GM12878 (cell line): ENCODE measurements around the gene RGS1. TPM values are rescaled to one million over a fixed set of nuclear protein-coding genes. Genes with fewer than 3 reads are reported as not detected.

Experiments used
- ATAC-seq: fragments of 200-7000 bp; cut with Tn5 transposase; 3 replicates; pipeline ENCODE4 v1.9.1; 2020; ENCODE audit warnings: mild to moderate bottlenecking, moderate library complexity
- BruUV-seq: library from RNA; stranded (reverse); fragments of 400-500 nt; replicated peaks from 2 replicates; lab custom pipeline; 2021; lab: Mats Ljungman, UMichigan
- CTCF ChIA-PET: fragments of 300-600 bp; sonication (Branson Sonifier 250); formaldehyde crosslinking; extraction: SDS; loops from one replicate; lab custom pipeline; 2021; ENCODE audit warnings: inconsistent platforms; lab: Yijun Ruan, JAX
- POLR2A ChIA-PET: fragments of 350-600 bp; formaldehyde crosslinking; extraction: SDS; loops from one replicate; lab custom pipeline; 2021; ENCODE audit warnings: inconsistent platforms; lab: Charles Lee
- RAD21 ChIA-PET: fragments of 300-600 bp; sonication (Branson Sonifier 250); formaldehyde crosslinking; loops from one replicate; lab custom pipeline; 2023; ENCODE audit warnings: antibody characterized with exemption; ENCODE audit not compliant: unreplicated experiment; lab: Charles Lee
- SMC1A ChIA-PET: fragments of 300-600 bp; sonication (Branson Sonifier 250); formaldehyde crosslinking; loops from one replicate; lab custom pipeline; 2023; ENCODE audit not compliant: unreplicated experiment, uncharacterized antibody; lab: Charles Lee
- DNase-seq: peaks from one replicate; pipeline ENCODE4 v3.0.0-alpha.2; 2011; ENCODE audit warnings: low read depth, low spot score
- FAIRE-seq: peaks from 3 replicates; lab custom pipeline; 2011; peaks lifted over from hg19 to GRCh38; lab: Jason Lieb, UNC
- H2AFZ ChIP-seq: 2 replicates; pipeline ENCODE4 v1.6.0; 2011; ENCODE audit warnings: low read depth, low read length, control low read depth; ENCODE audit not compliant: control insufficient read depth
- H3K27ac ChIP-seq: 2 replicates; pipeline ENCODE4 v1.5.1; 2011; ENCODE audit warnings: control low read depth; ENCODE audit not compliant: control insufficient read depth, insufficient read depth
- H3K27me3 ChIP-seq, 2 experiments: replicated peaks in 1 of 2; 2 replicates each; pipeline versions ENCODE4 v1.6.0 to v1.6.1; 2011; ENCODE audit warnings: low read length in 1 of 2; ENCODE audit not compliant: control insufficient read depth in 2 of 2, insufficient read depth in 2 of 2
- H3K36me3 ChIP-seq, 2 experiments: 2 replicates each; pipeline ENCODE4 v1.5.1; 2011; ENCODE audit warnings: low read length in 1 of 2; ENCODE audit not compliant: control insufficient read depth in 2 of 2, insufficient read depth in 2 of 2
- H3K4me1 ChIP-seq: 2 replicates; pipeline ENCODE4 v1.6.1; 2011; ENCODE audit warnings: mild to moderate bottlenecking, low read length, moderate library complexity, mixed read lengths; ENCODE audit not compliant: control insufficient read depth, insufficient read depth
- H3K4me2 ChIP-seq: 2 replicates; pipeline ENCODE4 v1.6.0; 2011; ENCODE audit warnings: control low read depth; ENCODE audit not compliant: control insufficient read depth, insufficient read depth
- H3K4me3 ChIP-seq: fragments of 200-600 bp; sonication (generic); 2 replicates; pipeline ENCODE4 v1.5.1; 2016
- H3K79me2 ChIP-seq: 2 replicates; pipeline ENCODE4 v1.6.0; 2011; ENCODE audit warnings: low read length; ENCODE audit not compliant: control insufficient read depth, insufficient read depth
- H3K9ac ChIP-seq: 2 replicates; pipeline ENCODE4 v1.8.0; 2011; ENCODE audit warnings: low read length, control low read depth, mixed read lengths; ENCODE audit not compliant: control insufficient read depth, insufficient read depth
- H3K9me3 ChIP-seq: replicated peaks from 3 replicates; pipeline ENCODE4 v1.5.1; 2011; ENCODE audit warnings: mild to moderate bottlenecking, low read length; ENCODE audit not compliant: control insufficient read depth, insufficient read depth
- H4K20me1 ChIP-seq: 2 replicates; pipeline ENCODE4 v1.6.0; 2011; ENCODE audit not compliant: control insufficient read depth, insufficient read depth
- BCLAF1 ChIP-seq: fragments of 450-650 bp; IDR thresholded peaks from 2 replicates; pipeline ENCODE4 v1.6.1; 2017; ENCODE audit warnings: antibody characterized with exemption, mild to moderate bottlenecking, moderate library complexity
- BRCA1 ChIP-seq: IDR thresholded peaks from 2 replicates; pipeline ENCODE4 v1.6.1; 2011; ENCODE audit warnings: low read depth, low read length, improper control_type of control experiment
- KAT2A ChIP-seq: conservative IDR thresholded peaks from 2 replicates; pipeline ENCODE4 v1.6.1; 2011; ENCODE audit warnings: low read depth, low read length; ENCODE audit not compliant: control insufficient read depth
- PKNOX1 ChIP-seq: fragments of 450-650 bp; IDR thresholded peaks from 2 replicates; pipeline ENCODE4 v1.6.1; 2016; ENCODE audit warnings: mild to moderate bottlenecking
- PML ChIP-seq: IDR thresholded peaks from 2 replicates; pipeline ENCODE4 v1.6.1; 2012; ENCODE audit warnings: low read length, inconsistent platforms
- RAD21 ChIP-seq: IDR thresholded peaks from 2 replicates; pipeline ENCODE4 v1.6.1; 2011; ENCODE audit warnings: mild to moderate bottlenecking, low read depth, low read length, moderate library complexity; ENCODE audit not compliant: insufficient read depth
- SMAD5 ChIP-seq: IDR thresholded peaks from 2 replicates; pipeline ENCODE4 v1.6.1; 2016; ENCODE audit warnings: antibody characterized with exemption, low read depth
- STAT1 ChIP-seq: fragments of 450-650 bp; conservative IDR thresholded peaks from 2 replicates; pipeline ENCODE4 v1.6.1; 2014; ENCODE audit warnings: antibody characterized with exemption, mild to moderate bottlenecking
- ZBTB33 ChIP-seq: fragments of 450-650 bp; IDR thresholded peaks from 2 replicates; pipeline ENCODE4 v1.6.1; 2017; ENCODE audit warnings: mild to moderate bottlenecking
- ZNF217 ChIP-seq: fragments of 450-650 bp; IDR thresholded peaks from 2 replicates; pipeline ENCODE4 v1.6.1; 2017; ENCODE audit warnings: antibody characterized with exemption, mild to moderate bottlenecking
- WGBS: methylation state at CpG from one replicate; pipeline ENCODE4 v1.1.6; 2016; ENCODE audit warnings: low lambda C conversion rate; ENCODE audit not compliant: insufficient replicate concordance, insufficient coverage; ENCODE audit errors: missing lambda C conversion rate; 5-methylcytosine and 5-hydroxymethylcytosine counted together
- in situ Hi-C: fragments of 300-500 bp; cut with MboI; formaldehyde crosslinking; loops from 9 replicates; pipeline ENCODE4 v1.14.3; 2018; ENCODE audit warnings: mixed read lengths
- intact Hi-C: fragments of 100-400 bp; cut with micrococcal nuclease; formaldehyde crosslinking; loops from one replicate; pipeline ENCODE4 v1.14.2; 2022; ENCODE audit not compliant: unreplicated experiment
- polyA plus RNA-seq, 11 experiments: library from polyadenylated mRNA; depleted of rRNA in 4 of 11; unstranded in 6 of 11; stranded (reverse) in 5 of 11; fragments of >200 nt; fragmentation: Nextera tagmentation in 4 of 11; fragmentation: Illumina TruSeq in 1 of 11; extraction: Ambion mirVana in 4 of 11; extraction: Trizol in 1 of 11; gene quantifications; 1 replicate in 1 of 11; 2 replicates in 10 of 11; pipeline versions ENCODE4 v1.2.1 to v1.2.3, GENCODE V29; 2011 to 2016; ENCODE audit warnings: inconsistent platforms in 2 of 11, missing spikeins in 2 of 11, low read depth in 1 of 11
- total RNA-seq, 4 experiments: library from RNA; depleted of rRNA in 3 of 4; stranded (reverse); fragments of >200 nt in 3 of 4; fragmentation: Illumina TruSeq in 1 of 4; extraction: Trizol in 1 of 4; gene quantifications; 2 replicates each; pipeline versions ENCODE4 v1.2.1 to v1.2.3, GENCODE V29; 2013 to 2021

The RGS1 gene
- total and polyA plus RNA-seq, 10 of the 15 experiments (the other 5 are each of a cell fraction or from before 2014, with no cell fraction given) = 20.7 to 882 (median 45.9) TPM

- H3K27ac ChIP-seq = no peak overlapping the region
- ATAC-seq (peak; percentile 74), DNase-seq (no peak), FAIRE-seq (no peak)
- in situ Hi-C loops (no loop called here), intact Hi-C loops (loop anchor here (10.0 kb wide), 1 partner anchor 400 kb away; no protein-coding TSS in a partner anchor)
- no peaks in the 10 kb centered on the region for H3K4me1 ChIP-seq
- H3K79me2 ChIP-seq = no peaks in the 10 kb centered on the region
- CTCF ChIA-PET = interaction anchor here (1.3 to 9.6 kb wide), 5 partner anchors 27 to 404 kb away, joined by 3 to 211 read pairs (median 4); no protein-coding TSS in a partner anchor
- 32% methylated on average over 1 of the region's 1 CpG for WGBS
- TF ChIP-seq PKNOX1 (peak; percentile 52; the same call in 1 of the 2 replicates), BRCA1 (no peak)
- POLR2A ChIA-PET = no interaction called here
- RAD21 ChIA-PET = interaction anchor here (1.1 to 2.5 kb wide), 2 partner anchors 15 to 138 kb away, joined by 3 to 10 read pairs; no protein-coding TSS in a partner anchor
- H4K20me1 ChIP-seq = no peaks in the 10 kb centered on the region
- no peaks in the 10 kb centered on the region for H3K9me3 ChIP-seq
- BruUV-seq = no TSS peak
- H3K27me3 ChIP-seq = no peaks in the 10 kb centered on the region; a peak in 2 of 4 replicates
- H3K4me3 ChIP-seq = no peak overlapping the region
- H3K4me2 ChIP-seq = no peak overlapping the region
- H3K9ac ChIP-seq = no peak overlapping the region
- H3K36me3 ChIP-seq = no peaks in the 10 kb centered on the region
- SMC1A ChIA-PET = interaction anchor here (0.7 to 12.1 kb wide), 6 partner anchors 14 to 192 kb away, joined by 3 to 255 read pairs (median 8); no protein-coding TSS in a partner anchor
- H2AFZ ChIP-seq = no peak overlapping the region
Observed at GRCh38 chr1:192615055-192615454, 39.5 kb downstream of the RGS1 start.

- ChIA-PET RAD21 (interaction anchor here (0.6 kb wide), 1 partner anchor 22 kb away, joined by 3 read pairs; no protein-coding TSS in a partner anchor), CTCF (interaction anchor here (1.4 kb wide), 1 partner anchor 185 kb away, joined by 5 read pairs; no protein-coding TSS in a partner anchor), POLR2A (no interaction called here), SMC1A (interaction anchor here (1.0 to 1.1 kb wide), 2 partner anchors 8 to 142 kb away, joined by 3 to 6 read pairs; no protein-coding TSS in a partner anchor)
- H4K20me1 ChIP-seq = no peaks in the 10 kb centered on the region
- H3K4me3 ChIP-seq = no peak overlapping the region
- intact Hi-C loops (no loop called here), in situ Hi-C loops (no loop called here)
- H3K36me3 ChIP-seq = no peaks in the 10 kb centered on the region
- H3K4me2 ChIP-seq = no peak overlapping the region
- TF ChIP-seq STAT1 (no peak), ZBTB33 (no peak), BCLAF1 (no peak), PML (no peak), KAT2A (no peak), SMAD5 (no peak), RAD21 (no peak), ZNF217 (no peak)
- no peak overlapping the region for H3K27ac ChIP-seq
- H3K79me2 ChIP-seq = no peaks in the 10 kb centered on the region
- no peak for DNase-seq
- no peak for ATAC-seq
- FAIRE-seq = no peak
- no TSS peak for BruUV-seq
- no peak overlapping the region for H3K9ac ChIP-seq
- no peaks in the 10 kb centered on the region for H3K4me1 ChIP-seq
- no peaks in the 10 kb centered on the region; the same call in 2 of the 3 replicates for H3K9me3 ChIP-seq
- no peak overlapping the region for H2AFZ ChIP-seq
- no peaks in the 10 kb centered on the region; a peak in 2 of 4 replicates for H3K27me3 ChIP-seq
Observed at GRCh38 chr1:192620071-192620635, 44.6 kb downstream of the RGS1 start.
